ENCODE measurements around the gene RNF13.

GRCh38 chr3:149858911-149859310 lies 45.9 kb downstream of the RNF13 start:
- no peak for TF ChIP-seq POLR2A (IDR thresholded peaks at IDR 0.05; ENCODE audit: low read length)
- TF ChIP-seq GATA1 (IDR thresholded peaks at IDR 0.05; ENCODE audit: low read depth, low read length), result no peak
